ENCODE data around the gene SORCS3.

SORCS3 gene

GRCh38 chr10:105239311-105240219, 598.5 kb downstream of the SORCS3 start:
- no peak for DNase-seq
- H3K4me3 ChIP-seq (ENCODE audit: low read depth, low read length), result no peak overlapping the region
- no peak for TF ChIP-seq CTCF (IDR thresholded peaks at IDR 0.05; ENCODE audit: low read depth, low read length, missing control alignments)
- in situ Hi-C loops (cut with HindIII; ENCODE audit: low pct_ligation_motif_present, low sequenced_read_pairs), result no loop called here
- no peak overlapping the region for H3K27ac ChIP-seq
- no peaks in the 10 kb centered on the region for H3K36me3 ChIP-seq (replicated peaks)
- no peaks in the 10 kb centered on the region for H3K27me3 ChIP-seq (replicated peaks)

- no peak for TF ChIP-seq CTCF (IDR thresholded peaks at IDR 0.05; ENCODE audit: low read depth, low read length, missing control alignments)
- Histone ChIP-seq H3K4me3 (ENCODE audit: low read depth, low read length) (no peak overlapping the region), H3K36me3 (replicated peaks) (no peaks in the 10 kb centered on the region), H3K27ac (no peak overlapping the region), H3K27me3 (replicated peaks) (no peaks in the 10 kb centered on the region)
- no peak for DNase-seq
- in situ Hi-C loops (cut with HindIII; ENCODE audit: low pct_ligation_motif_present, low sequenced_read_pairs), result no loop called here
These were observed 600.2 kb downstream of the SORCS3 start for GRCh38 chr10:105241254-105241653.

GRCh38 chr10:105243381-105243780, 602.3 kb downstream of the SORCS3 start:
- no peak overlapping the region for H3K27ac ChIP-seq
- in situ Hi-C loops (cut with HindIII; ENCODE audit: low pct_ligation_motif_present, low sequenced_read_pairs), result no loop called here
- no peaks in the 10 kb centered on the region for H3K36me3 ChIP-seq (replicated peaks)

GRCh38 chr10:105243825-105244224, 602.7 kb downstream of the SORCS3 start:
- DNase-seq, result no peak
- in situ Hi-C loops (cut with HindIII; ENCODE audit: low pct_ligation_motif_present, low sequenced_read_pairs), result no loop called here
- Histone ChIP-seq H3K4me3 (ENCODE audit: low read depth, low read length) (no peak overlapping the region), H3K36me3 (replicated peaks) (no peaks in the 10 kb centered on the region), H3K27me3 (replicated peaks) (no peaks in the 10 kb centered on the region), H3K27ac (no peak overlapping the region)
- no peak for TF ChIP-seq CTCF (IDR thresholded peaks at IDR 0.05; ENCODE audit: low read depth, low read length, missing control alignments)

More at GRCh38 chr10:105243381-105243780, 602.3 kb downstream of the SORCS3 start:
- no peak for DNase-seq
- TF ChIP-seq CTCF (IDR thresholded peaks at IDR 0.05; ENCODE audit: low read depth, low read length, missing control alignments), result no peak
- H3K27me3 ChIP-seq (replicated peaks), result no peaks in the 10 kb centered on the region
- no peak overlapping the region for H3K4me3 ChIP-seq (ENCODE audit: low read depth, low read length)

GRCh38 chr10:105247831-105248499, 606.9 kb downstream of the SORCS3 start:
- no peak overlapping the region for H3K4me3 ChIP-seq (ENCODE audit: low read depth, low read length)
- H3K27me3 ChIP-seq (replicated peaks), result no peaks in the 10 kb centered on the region
- no peaks in the 10 kb centered on the region for H3K36me3 ChIP-seq (replicated peaks)
- no peak overlapping the region for H3K27ac ChIP-seq
- no peak for DNase-seq
- no peak for TF ChIP-seq CTCF (IDR thresholded peaks at IDR 0.05; ENCODE audit: low read depth, low read length, missing control alignments)
- in situ Hi-C loops (cut with HindIII; ENCODE audit: low pct_ligation_motif_present, low sequenced_read_pairs), result no loop called here

Measured in brain microvascular endothelial cell (primary cell).